ENCODE results near the gene RELN.

The RELN gene

GRCh38 chr7:103781409-103781808 lies 208.0 kb downstream of the RELN start:
- TF ChIP-seq POLR2AphosphoS5 (IDR thresholded peaks at IDR 0.05; ENCODE audit: low read depth, low read length) (no peak), SIN3A (IDR thresholded peaks at IDR 0.05; ENCODE audit: borderline replicate concordance, insufficient read depth, low read length) (no peak), TAF1 (IDR thresholded peaks at IDR 0.05; ENCODE audit: borderline replicate concordance, insufficient read depth, low read length) (no peak), FOXP2 (optimal IDR thresholded peaks at IDR 0.05; ENCODE audit: borderline replicate concordance, extremely low read depth, extremely low read length, insufficient read depth) (no peak), REST (IDR thresholded peaks at IDR 0.05; ENCODE audit: insufficient read depth in 1 of 2, low read depth in 2 of 2, low read length in 2 of 2) (no peak)

- TF ChIP-seq FOXP2 (optimal IDR thresholded peaks at IDR 0.05; ENCODE audit: borderline replicate concordance, extremely low read depth, extremely low read length, insufficient read depth) (no peak), REST (IDR thresholded peaks at IDR 0.05; ENCODE audit: insufficient read depth in 1 of 2, low read depth in 2 of 2, low read length in 2 of 2) (no peak), POLR2AphosphoS5 (IDR thresholded peaks at IDR 0.05; ENCODE audit: low read depth, low read length) (no peak), TAF1 (IDR thresholded peaks at IDR 0.05; ENCODE audit: borderline replicate concordance, insufficient read depth, low read length) (no peak), SIN3A (IDR thresholded peaks at IDR 0.05; ENCODE audit: borderline replicate concordance, insufficient read depth, low read length) (no peak)
These were observed 212.0 kb downstream of the RELN start for GRCh38 chr7:103777440-103777839.

- no peak for TF ChIP-seq POLR2AphosphoS5 (IDR thresholded peaks at IDR 0.05; ENCODE audit: low read depth, low read length)
- no peak for TF ChIP-seq FOXP2 (optimal IDR thresholded peaks at IDR 0.05; ENCODE audit: borderline replicate concordance, extremely low read depth, extremely low read length, insufficient read depth)
- no peak for TF ChIP-seq TAF1 (IDR thresholded peaks at IDR 0.05; ENCODE audit: borderline replicate concordance, insufficient read depth, low read length)
- no peak for TF ChIP-seq SIN3A (IDR thresholded peaks at IDR 0.05; ENCODE audit: borderline replicate concordance, insufficient read depth, low read length)
- TF ChIP-seq REST (IDR thresholded peaks at IDR 0.05; ENCODE audit: insufficient read depth in 1 of 2, low read depth in 2 of 2, low read length in 2 of 2): no peak
These were observed 215.7 kb downstream of the RELN start for GRCh38 chr7:103773726-103774125.

GRCh38 chr7:103772171-103772773 lies 217.2 kb downstream of the RELN start:
- TF ChIP-seq POLR2AphosphoS5 (IDR thresholded peaks at IDR 0.05; ENCODE audit: low read depth, low read length): no peak
- no peak for TF ChIP-seq TAF1 (IDR thresholded peaks at IDR 0.05; ENCODE audit: borderline replicate concordance, insufficient read depth, low read length)
- TF ChIP-seq REST (IDR thresholded peaks at IDR 0.05; ENCODE audit: insufficient read depth in 1 of 2, low read depth in 2 of 2, low read length in 2 of 2): no peak
- no peak for TF ChIP-seq FOXP2 (optimal IDR thresholded peaks at IDR 0.05; ENCODE audit: borderline replicate concordance, extremely low read depth, extremely low read length, insufficient read depth)
- no peak for TF ChIP-seq SIN3A (IDR thresholded peaks at IDR 0.05; ENCODE audit: borderline replicate concordance, insufficient read depth, low read length)

Data from PFSK-1 (cell line).